Stimulated activated CD8-positive, alpha-beta memory T cell treated with anti-CD3 and anti-CD28 coated beads, Interleukin-2, amount 100 ng/mL, for 48 hours (primary cell): ENCODE measurements around the gene CEBPG.

ENCODE experiments used
- DNase-seq, 2 donors: peaks; one replicate each; pipeline ENCODE4 v3.0.0-alpha.2; 2020; ENCODE audit warnings: low read depth in 2 of 2

The CEBPG gene

GRCh38 chr19:33406521-33407139 lies 33.1 kb downstream of the CEBPG start:
- peak; percentile 55 to 66 for DNase-seq

- DNase-seq = no peak
These were observed 33.6 kb downstream of the CEBPG start for GRCh38 chr19:33407140-33407551.

GRCh38 chr19:33407716-33408115 lies 34.2 kb downstream of the CEBPG start:
- no peak for DNase-seq

- no peak for DNase-seq
These were observed 34.6 kb downstream of the CEBPG start for GRCh38 chr19:33408116-33408515.

- DNase-seq = no peak
These were observed 35.3 kb downstream of the CEBPG start for GRCh38 chr19:33408538-33409434.

GRCh38 chr19:33409906-33410685 lies 36.6 kb downstream of the CEBPG start:
- DNase-seq = no peak

GRCh38 chr19:33410915-33411401 lies 37.4 kb downstream of the CEBPG start:
- DNase-seq = no peak

GRCh38 chr19:33411621-33412180 lies 38.2 kb downstream of the CEBPG start:
- DNase-seq = no peak

GRCh38 chr19:33412601-33413425 lies 39.3 kb downstream of the CEBPG start:
- DNase-seq = no peak

GRCh38 chr19:33413426-33413725 lies 39.9 kb downstream of the CEBPG start:
- DNase-seq = no peak

- no peak for DNase-seq
These were observed 40.6 kb downstream of the CEBPG start for GRCh38 chr19:33413868-33414666.

GRCh38 chr19:33414667-33415605 lies 41.4 kb downstream of the CEBPG start:
- no peak for DNase-seq

GRCh38 chr19:33416307-33417215 lies 43.1 kb downstream of the CEBPG start:
- peak; percentile 62 to 63 for DNase-seq

- no peak for DNase-seq
These were observed 44.2 kb downstream of the CEBPG start for GRCh38 chr19:33417751-33418150.

- DNase-seq = no peak
These were observed 45.0 kb downstream of the CEBPG start for GRCh38 chr19:33418461-33418860.

- DNase-seq = no peak
These were observed 45.6 kb downstream of the CEBPG start for GRCh38 chr19:33418871-33419787.

GRCh38 chr19:33419788-33420130 lies 46.2 kb downstream of the CEBPG start:
- DNase-seq = no peak
